ENCODE results near the gene CDH3.
A peak's percentile ranks its signal among the peaks of the same experiment; 100 is the strongest.

CDH3 gene

GRCh38 chr16:68652659-68653058 lies 7.5 kb downstream of the CDH3 start:
- Histone ChIP-seq H2BK15ac (replicated peaks; ENCODE audit: low read depth) (no peak overlapping the region), H2BK120ac (ENCODE audit: low read depth, low read length) (no peak overlapping the region), H3K18ac (ENCODE audit: low read length) (no peak overlapping the region), H3K36me3 (ENCODE audit: control insufficient read depth, insufficient read depth, low read length) (no peaks in the 10 kb centered on the region), H3K79me1 (ENCODE audit: low read length) (peaks cover 8% of the 10 kb centered on the region), H3K4me3 (ENCODE audit: low read length) (no peak overlapping the region), H3K27ac (ENCODE audit: low read depth, low read length) (no peak overlapping the region), H3K56ac (ENCODE audit: low read length) (no peak overlapping the region), H2AK5ac (ENCODE audit: low read length) (no peak overlapping the region), H3K27me3 (ENCODE audit: insufficient read depth, low read length, poor library complexity) (no peaks in the 10 kb centered on the region), H4K8ac (ENCODE audit: low read depth, low read length) (no peak overlapping the region), H3K9ac (ENCODE audit: low read length) (no peak overlapping the region), H3K4ac (ENCODE audit: low read depth, low read length) (no peak overlapping the region), H2BK5ac (ENCODE audit: low read length) (no peak overlapping the region), H4K5ac (ENCODE audit: low read length) (no peak overlapping the region), H3K23ac (ENCODE audit: low read length) (no peak overlapping the region), H3K79me2 (ENCODE audit: control insufficient read depth, insufficient read depth, low read length) (peaks cover 33% of the 10 kb centered on the region), H3K4me2 (ENCODE audit: low read length) (no peak overlapping the region), H3K4me1 (ENCODE audit: control insufficient read depth, low read depth, low read length) (peaks cover under 1% of the 10 kb centered on the region)
- DNase-seq, result no peak
- WGBS (ENCODE audit: extremely low coverage, insufficient coverage, low lambda C conversion rate), result no CpG with 5 or more reads among the region's 2 CpGs

GRCh38 chr16:68655806-68656205 lies 10.7 kb downstream of the CDH3 start:
- Histone ChIP-seq H3K18ac (ENCODE audit: low read length) (no peak overlapping the region), H3K27ac (ENCODE audit: low read depth, low read length) (no peak overlapping the region), H2BK120ac (ENCODE audit: low read depth, low read length) (no peak overlapping the region), H3K4me2 (ENCODE audit: low read length) (no peak overlapping the region), H3K79me2 (ENCODE audit: control insufficient read depth, insufficient read depth, low read length) (peaks cover 15% of the 10 kb centered on the region), H3K27me3 (ENCODE audit: insufficient read depth, low read length, poor library complexity) (no peaks in the 10 kb centered on the region), H2AK5ac (ENCODE audit: low read length) (no peak overlapping the region), H2BK5ac (ENCODE audit: low read length) (no peak overlapping the region), H3K79me1 (ENCODE audit: low read length) (peaks cover 8% of the 10 kb centered on the region), H3K9ac (ENCODE audit: low read length) (no peak overlapping the region), H3K36me3 (ENCODE audit: control insufficient read depth, insufficient read depth, low read length) (no peaks in the 10 kb centered on the region), H4K8ac (ENCODE audit: low read depth, low read length) (no peak overlapping the region), H4K5ac (ENCODE audit: low read length) (no peak overlapping the region), H2BK15ac (replicated peaks; ENCODE audit: low read depth) (no peak overlapping the region), H3K4me1 (ENCODE audit: control insufficient read depth, low read depth, low read length) (no peaks in the 10 kb centered on the region), H3K4ac (ENCODE audit: low read depth, low read length) (no peak overlapping the region), H3K4me3 (ENCODE audit: low read length) (no peak overlapping the region), H3K23ac (ENCODE audit: low read length) (no peak overlapping the region), H3K56ac (ENCODE audit: low read length) (no peak overlapping the region)
- no peak for DNase-seq
- WGBS (ENCODE audit: extremely low coverage, insufficient coverage, low lambda C conversion rate), result no CpG with 5 or more reads among the region's 6 CpGs

GRCh38 chr16:68656751-68657150 lies 11.6 kb downstream of the CDH3 start:
- peaks cover 8% of the 10 kb centered on the region for H3K79me1 ChIP-seq (ENCODE audit: low read length)
- peak; percentile 61 for DNase-seq
- H4K8ac ChIP-seq (ENCODE audit: low read depth, low read length), result no peak overlapping the region
- peak overlapping the region; percentile 80 for H3K23ac ChIP-seq (ENCODE audit: low read length)
- no peak overlapping the region for H3K4ac ChIP-seq (ENCODE audit: low read depth, low read length)
- H3K9ac ChIP-seq (ENCODE audit: low read length), result no peak overlapping the region
- no peaks in the 10 kb centered on the region for H3K4me1 ChIP-seq (ENCODE audit: control insufficient read depth, low read depth, low read length)
- H4K5ac ChIP-seq (ENCODE audit: low read length), result no peak overlapping the region
- no peak overlapping the region for H2BK5ac ChIP-seq (ENCODE audit: low read length)
- H2AK5ac ChIP-seq (ENCODE audit: low read length), result no peak overlapping the region
- H3K79me2 ChIP-seq (ENCODE audit: control insufficient read depth, insufficient read depth, low read length), result peaks cover 15% of the 10 kb centered on the region
- no peak overlapping the region for H2BK120ac ChIP-seq (ENCODE audit: low read depth, low read length)
- no peak overlapping the region for H3K56ac ChIP-seq (ENCODE audit: low read length)
- no peak overlapping the region for H2BK15ac ChIP-seq (replicated peaks; ENCODE audit: low read depth)
- H3K4me2 ChIP-seq (ENCODE audit: low read length), result no peak overlapping the region
- no peaks in the 10 kb centered on the region for H3K27me3 ChIP-seq (ENCODE audit: insufficient read depth, low read length, poor library complexity)
- H3K18ac ChIP-seq (ENCODE audit: low read length), result no peak overlapping the region
- H3K27ac ChIP-seq (ENCODE audit: low read depth, low read length), result no peak overlapping the region
- H3K4me3 ChIP-seq (ENCODE audit: low read length), result no peak overlapping the region
- H3K36me3 ChIP-seq (ENCODE audit: control insufficient read depth, insufficient read depth, low read length), result no peaks in the 10 kb centered on the region
- WGBS (ENCODE audit: extremely low coverage, insufficient coverage, low lambda C conversion rate), result no CpG with 5 or more reads among the region's 2 CpGs

DNA sequence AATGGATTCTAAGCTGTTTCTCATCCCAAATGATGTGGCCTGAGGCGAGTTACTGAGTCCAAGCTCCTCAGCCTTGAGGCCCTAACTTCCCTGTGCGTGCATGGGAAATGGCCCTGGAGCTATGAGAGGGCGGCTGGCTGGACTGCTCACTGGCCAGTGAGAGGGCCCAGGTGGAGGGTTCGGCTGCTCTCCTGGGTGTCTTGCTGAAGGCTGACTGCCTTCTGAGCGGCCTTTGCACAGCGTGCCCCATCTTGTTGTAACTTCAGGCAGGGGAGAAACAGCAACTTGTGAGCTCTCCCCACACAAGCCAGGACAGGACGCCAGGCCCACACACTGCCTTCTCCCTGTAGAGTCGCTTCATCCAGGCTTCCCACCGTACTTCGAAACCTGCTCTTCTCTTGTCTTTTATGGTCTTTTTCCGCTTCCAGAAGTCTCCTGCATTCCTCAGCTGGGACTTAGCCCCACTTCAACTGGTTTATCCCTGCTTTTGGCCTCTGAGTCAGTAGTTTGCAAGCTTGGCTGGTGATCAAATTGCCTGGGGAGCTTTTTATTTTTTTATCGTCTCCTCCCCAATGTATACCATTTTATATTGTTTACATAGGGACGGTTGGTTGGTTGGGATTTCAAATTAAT lies 13.3 kb downstream of the CDH3 start:
- no peak overlapping the region for H4K5ac ChIP-seq (ENCODE audit: low read length)

DNA sequence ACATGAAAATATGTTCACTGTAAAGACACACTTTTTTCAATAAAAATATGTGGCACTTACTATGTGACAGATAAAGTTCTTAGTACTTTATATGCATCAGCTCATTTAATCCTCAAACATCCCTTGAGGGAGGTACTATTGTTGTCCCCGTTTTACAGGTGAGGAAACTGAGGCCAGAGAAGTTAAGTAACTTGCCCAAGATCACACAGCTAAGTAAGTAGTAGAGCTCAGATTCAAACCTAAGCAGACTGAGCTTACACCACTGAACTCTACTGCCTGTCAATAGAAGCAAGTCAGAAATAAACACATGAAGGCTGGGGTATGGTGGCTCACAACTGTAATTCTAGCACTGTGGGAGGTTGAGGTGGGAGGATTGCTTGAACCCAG lies 13.9 kb downstream of the CDH3 start:
- WGBS (ENCODE audit: extremely low coverage, insufficient coverage, low lambda C conversion rate), result no CpG with 5 or more reads among the region's 1 CpG
- Histone ChIP-seq H3K23ac (ENCODE audit: low read length) (no peak overlapping the region), H3K4me1 (ENCODE audit: control insufficient read depth, low read depth, low read length) (no peaks in the 10 kb centered on the region), H3K4me3 (ENCODE audit: low read length) (no peak overlapping the region), H3K79me1 (ENCODE audit: low read length) (peaks cover 8% of the 10 kb centered on the region), H2BK120ac (ENCODE audit: low read depth, low read length) (no peak overlapping the region), H2BK5ac (ENCODE audit: low read length) (no peak overlapping the region), H2AK5ac (ENCODE audit: low read length) (no peak overlapping the region), H4K8ac (ENCODE audit: low read depth, low read length) (no peak overlapping the region), H3K27ac (ENCODE audit: low read depth, low read length) (no peak overlapping the region), H3K4ac (ENCODE audit: low read depth, low read length) (no peak overlapping the region), H3K79me2 (ENCODE audit: control insufficient read depth, insufficient read depth, low read length) (peaks cover 9% of the 10 kb centered on the region), H3K18ac (ENCODE audit: low read length) (no peak overlapping the region), H3K56ac (ENCODE audit: low read length) (no peak overlapping the region), H3K36me3 (ENCODE audit: control insufficient read depth, insufficient read depth, low read length) (no peaks in the 10 kb centered on the region), H3K9ac (ENCODE audit: low read length) (no peak overlapping the region), H3K27me3 (ENCODE audit: insufficient read depth, low read length, poor library complexity) (no peaks in the 10 kb centered on the region), H4K5ac (ENCODE audit: low read length) (no peak overlapping the region), H2BK15ac (replicated peaks; ENCODE audit: low read depth) (no peak overlapping the region), H3K4me2 (ENCODE audit: low read length) (no peak overlapping the region)
- DNase-seq, result no peak

More for the DNA sequence above, 13.3 kb downstream of the CDH3 start:
- no peaks in the 10 kb centered on the region for H3K4me1 ChIP-seq (ENCODE audit: control insufficient read depth, low read depth, low read length)
- peaks cover 8% of the 10 kb centered on the region for H3K79me1 ChIP-seq (ENCODE audit: low read length)
- no peak overlapping the region for H3K18ac ChIP-seq (ENCODE audit: low read length)
- no peak overlapping the region for H3K23ac ChIP-seq (ENCODE audit: low read length)
- no peak overlapping the region for H3K9ac ChIP-seq (ENCODE audit: low read length)
- peak overlapping the region; percentile 42 for H3K56ac ChIP-seq (ENCODE audit: low read length)
- no peak overlapping the region for H2BK15ac ChIP-seq (replicated peaks; ENCODE audit: low read depth)
- no peaks in the 10 kb centered on the region for H3K36me3 ChIP-seq (ENCODE audit: control insufficient read depth, insufficient read depth, low read length)
- no peak overlapping the region for H2BK120ac ChIP-seq (ENCODE audit: low read depth, low read length)
- no CpG with 5 or more reads among the region's 13 CpGs for WGBS (ENCODE audit: extremely low coverage, insufficient coverage, low lambda C conversion rate)
- H3K4me2 ChIP-seq (ENCODE audit: low read length), result no peak overlapping the region
- peaks cover 9% of the 10 kb centered on the region for H3K79me2 ChIP-seq (ENCODE audit: control insufficient read depth, insufficient read depth, low read length)
- no peak overlapping the region for H4K8ac ChIP-seq (ENCODE audit: low read depth, low read length)
- no peak overlapping the region for H2AK5ac ChIP-seq (ENCODE audit: low read length)
- no peak overlapping the region for H3K4ac ChIP-seq (ENCODE audit: low read depth, low read length)
- DNase-seq, result peak; percentile 47
- no peak overlapping the region for H3K4me3 ChIP-seq (ENCODE audit: low read length)
- no peak overlapping the region for H2BK5ac ChIP-seq (ENCODE audit: low read length)
- no peaks in the 10 kb centered on the region for H3K27me3 ChIP-seq (ENCODE audit: insufficient read depth, low read length, poor library complexity)
- H3K27ac ChIP-seq (ENCODE audit: low read depth, low read length), result no peak overlapping the region

All from mesendoderm (in vitro differentiated cells).